GM10266 (cell line): Measurements from ENCODE around the gene MITF.

Experiments used
- DNase-seq: peaks from one replicate; pipeline ENCODE4 v3.0.0; 2012; ENCODE audit errors: extremely low spot score
- TF ChIP-seq, protein P1 (sequence below): IDR thresholded peaks from 2 replicates; pipeline ENCODE4 v1.5.1; 2012; ENCODE audit warnings: mild to moderate bottlenecking, low read depth; ENCODE audit not compliant: control insufficient read depth, insufficient read depth; ENCODE audit errors: missing control alignments

Gene MITF

DNA sequence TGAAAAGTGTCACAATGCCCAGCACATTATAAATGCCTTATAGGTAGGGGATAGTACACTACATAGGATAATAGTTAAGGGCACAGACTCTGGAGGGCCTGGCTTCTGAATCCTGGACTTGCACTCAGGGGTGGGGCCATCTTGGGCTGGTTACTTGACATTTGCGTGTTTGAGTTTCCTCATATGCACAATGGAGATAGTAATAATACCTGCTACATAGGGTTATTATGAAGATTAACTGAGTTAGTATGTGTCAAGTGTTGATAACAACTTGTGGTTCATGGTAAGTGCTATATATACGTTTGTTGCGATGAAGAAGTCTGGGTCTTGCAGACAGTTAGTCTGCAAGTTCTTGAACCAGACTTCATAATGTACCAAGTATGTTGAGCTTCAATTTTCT is 37.0 kb downstream of the MITF start:
- no peak for DNase-seq
- TF ChIP-seq, protein P1, sequence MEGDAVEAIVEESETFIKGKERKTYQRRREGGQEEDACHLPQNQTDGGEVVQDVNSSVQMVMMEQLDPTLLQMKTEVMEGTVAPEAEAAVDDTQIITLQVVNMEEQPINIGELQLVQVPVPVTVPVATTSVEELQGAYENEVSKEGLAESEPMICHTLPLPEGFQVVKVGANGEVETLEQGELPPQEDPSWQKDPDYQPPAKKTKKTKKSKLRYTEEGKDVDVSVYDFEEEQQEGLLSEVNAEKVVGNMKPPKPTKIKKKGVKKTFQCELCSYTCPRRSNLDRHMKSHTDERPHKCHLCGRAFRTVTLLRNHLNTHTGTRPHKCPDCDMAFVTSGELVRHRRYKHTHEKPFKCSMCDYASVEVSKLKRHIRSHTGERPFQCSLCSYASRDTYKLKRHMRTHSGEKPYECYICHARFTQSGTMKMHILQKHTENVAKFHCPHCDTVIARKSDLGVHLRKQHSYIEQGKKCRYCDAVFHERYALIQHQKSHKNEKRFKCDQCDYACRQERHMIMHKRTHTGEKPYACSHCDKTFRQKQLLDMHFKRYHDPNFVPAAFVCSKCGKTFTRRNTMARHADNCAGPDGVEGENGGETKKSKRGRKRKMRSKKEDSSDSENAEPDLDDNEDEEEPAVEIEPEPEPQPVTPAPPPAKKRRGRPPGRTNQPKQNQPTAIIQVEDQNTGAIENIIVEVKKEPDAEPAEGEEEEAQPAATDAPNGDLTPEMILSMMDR = no peak

DNA sequence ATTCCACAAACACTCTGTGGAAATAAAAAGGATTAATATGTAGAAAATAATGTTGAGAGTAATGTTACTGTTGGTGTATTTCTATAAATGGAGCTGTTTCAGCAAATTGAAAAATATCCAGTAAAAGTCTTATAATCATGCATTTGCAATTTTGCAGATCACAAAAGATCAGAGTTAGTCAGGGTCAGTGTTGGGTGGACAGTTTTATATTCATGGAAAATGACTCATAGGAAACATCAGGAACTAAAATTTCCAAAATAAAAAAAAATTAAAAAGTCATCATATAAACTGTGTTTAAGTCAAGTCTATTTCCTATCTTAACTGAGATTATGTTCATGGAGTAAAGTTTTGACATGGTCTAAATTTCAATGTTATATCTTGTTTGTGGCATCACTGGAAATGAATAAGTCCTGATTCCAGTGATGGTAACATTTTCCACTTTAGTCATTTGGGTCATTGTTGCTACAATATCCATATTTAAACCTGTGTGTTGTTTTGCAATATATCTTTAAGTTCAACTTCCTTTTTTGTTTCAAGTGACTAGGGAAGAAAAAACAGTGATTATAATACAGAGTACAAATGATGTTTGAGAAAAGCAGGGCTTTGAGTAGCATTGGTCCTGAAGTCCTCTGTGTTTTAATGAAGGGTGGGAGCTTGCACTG is 37.8 kb downstream of the MITF start:
- no peak for DNase-seq

DNA sequence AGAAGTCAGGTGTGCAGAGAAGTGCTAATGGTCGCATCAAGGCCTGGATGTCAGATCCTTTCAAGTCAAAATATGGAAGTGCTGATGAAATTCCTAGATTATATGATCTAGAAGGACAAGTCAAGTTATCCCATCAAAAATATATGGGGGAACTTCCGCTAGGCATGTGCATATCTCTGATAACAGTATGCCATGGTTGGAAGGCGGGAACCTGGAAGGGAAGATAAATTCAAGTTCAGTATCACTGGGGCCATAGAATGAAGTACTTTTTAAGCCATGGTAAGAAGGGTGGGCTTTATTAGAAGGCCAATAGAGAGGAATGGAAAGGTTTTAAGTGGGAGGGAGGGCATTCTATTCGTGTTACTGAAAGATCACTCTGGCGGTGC is 38.3 kb downstream of the MITF start:
- TF ChIP-seq, protein P1 = no peak
- DNase-seq = no peak

More for the DNA sequence above, 37.8 kb downstream of the MITF start:
- TF ChIP-seq, protein P1 = no peak

- TF ChIP-seq, protein P1 = no peak
- DNase-seq = no peak
Observed at GRCh38 chr3:69781593-69781992, 42.3 kb downstream of the MITF start.

DNA sequence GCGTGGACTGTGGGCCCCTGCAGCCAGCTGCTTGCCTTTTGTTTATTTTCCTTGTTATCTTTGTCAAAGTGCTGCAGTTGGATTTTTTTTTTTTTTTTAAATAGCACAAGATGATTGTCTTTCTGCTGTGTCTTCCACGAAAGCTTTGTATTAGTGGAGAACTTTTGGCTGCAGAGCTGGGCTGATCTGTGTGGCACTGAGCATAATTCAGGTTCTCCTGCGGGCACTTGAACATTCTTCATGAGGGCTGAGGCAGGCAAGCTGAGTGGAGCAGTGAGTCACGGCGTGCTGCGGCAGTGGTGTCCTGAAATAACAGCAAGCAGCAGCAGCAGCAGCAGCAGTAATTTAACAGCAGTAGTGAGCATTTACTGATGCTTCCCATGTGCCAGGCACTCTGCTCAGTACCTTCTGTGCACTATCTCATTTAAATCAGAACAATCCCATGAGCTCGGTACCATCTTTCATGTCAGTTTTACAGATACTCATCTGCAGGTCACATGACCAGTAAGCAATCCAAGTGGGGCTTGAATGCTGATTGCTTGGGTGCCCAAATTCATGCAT is 45.8 kb downstream of the MITF start:
- no peak for DNase-seq
- TF ChIP-seq, protein P1 = no peak

DNA sequence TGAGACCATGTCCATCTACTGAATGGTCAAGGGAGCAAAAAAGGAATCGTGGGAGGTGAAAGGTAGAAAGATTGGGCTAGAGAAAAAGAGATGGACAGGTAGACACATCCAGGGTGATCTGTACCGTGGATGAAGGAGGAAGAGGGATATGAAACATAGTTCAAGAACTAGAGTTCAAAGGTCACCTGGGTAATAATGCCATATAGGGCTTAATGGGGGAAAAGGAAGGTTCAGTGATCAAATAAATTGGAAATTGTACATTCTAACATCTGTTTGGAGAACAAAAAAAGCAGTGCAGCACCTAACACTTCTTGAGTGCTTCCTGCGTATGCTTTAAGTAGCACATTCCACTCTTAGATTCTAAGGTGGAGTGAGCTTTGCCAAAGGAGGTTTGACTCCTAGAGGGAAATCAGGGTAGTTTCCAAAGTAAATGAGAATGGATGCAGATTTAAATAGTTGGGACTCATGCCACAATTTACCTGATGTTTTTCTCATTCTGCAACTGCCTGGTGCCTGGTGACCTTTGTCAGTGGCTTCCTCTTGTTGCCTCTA is 46.6 kb downstream of the MITF start:
- no peak for DNase-seq
- TF ChIP-seq, protein P1 = no peak

GRCh38 chr3:69786854-69787253 is 47.6 kb downstream of the MITF start:
- TF ChIP-seq, protein P1 = no peak
- DNase-seq = no peak
